Ovary (tissue), 3 donors: ENCODE results near the gene F10.

Source experiments
- CTCF ChIP-seq, 3 donors: fragments of 450-650 bp in 2 of 3; fragments of 200-600 bp in 1 of 3; IDR thresholded peaks; one replicate each; pipeline versions ENCODE4 v1.5.1 to v1.8.0; 2016 to 2022; ENCODE audit warnings: antibody characterized with exemption in 3 of 3, mild to moderate bottlenecking in 1 of 3
- POLR2A ChIP-seq: fragments of 450-650 bp; IDR thresholded peaks from one replicate; pipeline ENCODE4 v1.6.1; 2017; ENCODE audit warnings: antibody characterized with exemption, mild to moderate bottlenecking, moderate library complexity
- donor health status: DM: no; HTN: no; CAD: no.

- TF ChIP-seq CTCF (IDR thresholded peaks at IDR 0.05) (no peak), POLR2A (no peak)
Observed at GRCh38 chr13:113077566-113077952, 45.0 kb upstream of the F10 start.
